ENCODE measurements around the gene CCND2.

DNA sequence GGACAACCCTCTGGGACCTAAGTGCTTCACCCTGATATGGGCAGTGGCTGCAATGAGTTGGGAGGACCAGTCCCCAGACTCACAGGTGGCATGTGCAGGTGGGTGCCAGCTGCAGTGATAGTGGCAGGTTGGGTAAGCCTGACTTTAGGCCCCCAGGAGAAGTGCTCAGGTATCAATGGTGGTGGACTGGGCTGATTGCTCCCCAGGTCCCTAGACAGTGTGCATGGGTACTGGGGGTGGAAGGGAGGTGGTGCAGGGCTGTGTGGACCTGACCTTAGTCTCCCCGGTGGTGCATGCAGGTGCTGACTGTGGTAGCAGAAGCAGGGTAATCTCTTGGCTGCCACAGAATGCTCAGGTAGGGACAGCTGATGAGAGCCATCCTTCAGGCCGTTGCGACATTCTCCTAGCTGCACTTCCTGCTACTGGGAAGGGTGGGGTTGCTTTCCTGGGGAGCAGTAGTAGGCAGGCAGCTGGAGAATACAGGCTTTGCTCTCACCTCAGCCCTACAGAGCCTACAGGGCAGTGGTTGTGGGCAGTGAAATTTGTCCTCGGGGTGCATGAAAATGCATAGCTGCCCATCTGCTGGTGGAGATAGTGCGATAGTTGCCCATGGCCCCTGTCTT is 33.3 kb upstream of the CCND2 start:
- no peak for TF ChIP-seq POLR2A (IDR thresholded peaks at IDR 0.05; ENCODE audit: low read depth, low read length)
- TF ChIP-seq, protein P1, sequence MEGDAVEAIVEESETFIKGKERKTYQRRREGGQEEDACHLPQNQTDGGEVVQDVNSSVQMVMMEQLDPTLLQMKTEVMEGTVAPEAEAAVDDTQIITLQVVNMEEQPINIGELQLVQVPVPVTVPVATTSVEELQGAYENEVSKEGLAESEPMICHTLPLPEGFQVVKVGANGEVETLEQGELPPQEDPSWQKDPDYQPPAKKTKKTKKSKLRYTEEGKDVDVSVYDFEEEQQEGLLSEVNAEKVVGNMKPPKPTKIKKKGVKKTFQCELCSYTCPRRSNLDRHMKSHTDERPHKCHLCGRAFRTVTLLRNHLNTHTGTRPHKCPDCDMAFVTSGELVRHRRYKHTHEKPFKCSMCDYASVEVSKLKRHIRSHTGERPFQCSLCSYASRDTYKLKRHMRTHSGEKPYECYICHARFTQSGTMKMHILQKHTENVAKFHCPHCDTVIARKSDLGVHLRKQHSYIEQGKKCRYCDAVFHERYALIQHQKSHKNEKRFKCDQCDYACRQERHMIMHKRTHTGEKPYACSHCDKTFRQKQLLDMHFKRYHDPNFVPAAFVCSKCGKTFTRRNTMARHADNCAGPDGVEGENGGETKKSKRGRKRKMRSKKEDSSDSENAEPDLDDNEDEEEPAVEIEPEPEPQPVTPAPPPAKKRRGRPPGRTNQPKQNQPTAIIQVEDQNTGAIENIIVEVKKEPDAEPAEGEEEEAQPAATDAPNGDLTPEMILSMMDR (conservative IDR thresholded peaks at IDR 0.05; ENCODE audit: low read depth, low read length): no peak
- no peak for TF ChIP-seq RAD21 (IDR thresholded peaks at IDR 0.05; ENCODE audit: low read length)
- TF ChIP-seq MAZ (IDR thresholded peaks at IDR 0.05; ENCODE audit: borderline replicate concordance, low read depth, low read length): no peak
- TF ChIP-seq, protein P2, sequence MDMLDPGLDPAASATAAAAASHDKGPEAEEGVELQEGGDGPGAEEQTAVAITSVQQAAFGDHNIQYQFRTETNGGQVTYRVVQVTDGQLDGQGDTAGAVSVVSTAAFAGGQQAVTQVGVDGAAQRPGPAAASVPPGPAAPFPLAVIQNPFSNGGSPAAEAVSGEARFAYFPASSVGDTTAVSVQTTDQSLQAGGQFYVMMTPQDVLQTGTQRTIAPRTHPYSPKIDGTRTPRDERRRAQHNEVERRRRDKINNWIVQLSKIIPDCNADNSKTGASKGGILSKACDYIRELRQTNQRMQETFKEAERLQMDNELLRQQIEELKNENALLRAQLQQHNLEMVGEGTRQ (IDR thresholded peaks at IDR 0.05; ENCODE audit: low read depth, low read length): no peak
- TF ChIP-seq, protein P3, sequence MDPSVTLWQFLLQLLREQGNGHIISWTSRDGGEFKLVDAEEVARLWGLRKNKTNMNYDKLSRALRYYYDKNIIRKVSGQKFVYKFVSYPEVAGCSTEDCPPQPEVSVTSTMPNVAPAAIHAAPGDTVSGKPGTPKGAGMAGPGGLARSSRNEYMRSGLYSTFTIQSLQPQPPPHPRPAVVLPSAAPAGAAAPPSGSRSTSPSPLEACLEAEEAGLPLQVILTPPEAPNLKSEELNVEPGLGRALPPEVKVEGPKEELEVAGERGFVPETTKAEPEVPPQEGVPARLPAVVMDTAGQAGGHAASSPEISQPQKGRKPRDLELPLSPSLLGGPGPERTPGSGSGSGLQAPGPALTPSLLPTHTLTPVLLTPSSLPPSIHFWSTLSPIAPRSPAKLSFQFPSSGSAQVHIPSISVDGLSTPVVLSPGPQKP (IDR thresholded peaks at IDR 0.05; ENCODE audit: borderline replicate concordance, low read depth, low read length): no peak
- TF ChIP-seq MXI1 (IDR thresholded peaks at IDR 0.05; ENCODE audit: borderline replicate concordance, low read depth, low read length): no peak
- no peak for TF ChIP-seq MAFK (IDR thresholded peaks at IDR 0.05; ENCODE audit: low read depth, low read length)
- no peak for TF ChIP-seq CEBPB (IDR thresholded peaks at IDR 0.05; ENCODE audit: low read depth, low read length)
- TF ChIP-seq CHD1 (IDR thresholded peaks at IDR 0.05; ENCODE audit: low read depth, low read length): no peak
- no peak for TF ChIP-seq BHLHE40 (IDR thresholded peaks at IDR 0.05; ENCODE audit: low read depth, low read length)
- no peak for TF ChIP-seq SMC3 (IDR thresholded peaks at IDR 0.05; ENCODE audit: low read depth, low read length)
- no peak for TF ChIP-seq RFX5 (IDR thresholded peaks at IDR 0.05; ENCODE audit: low read depth, low read length)
- TF ChIP-seq NFE2L2 (IDR thresholded peaks at IDR 0.05; ENCODE audit: low read depth, low read length): no peak

Measured in IMR-90 (cell line).